WTC11 (cell line): ENCODE measurements around the gene DKK3. TPM values are rescaled to one million over a fixed set of nuclear protein-coding genes. Genes with fewer than 3 reads are reported as not detected.

Source experiments
- ATAC-seq: fragments of 200-7000 bp; cut with Tn5 transposase; 2 replicates; pipeline ENCODE4 v1.10.0; 2021; ENCODE audit warnings: mild to moderate bottlenecking, moderate library complexity
- CTCF ChIA-PET: fragments of 300-600 bp; sonication (Branson Sonifier 250); formaldehyde crosslinking; loops from one replicate; lab custom pipeline; 2021; ENCODE audit warnings: antibody characterized with exemption; lab: Charles Lee
- POLR2A ChIA-PET: fragments of 350-600 bp; sonication (Branson Sonifier 250); formaldehyde crosslinking; loops from one replicate; lab custom pipeline; 2021; ENCODE audit warnings: antibody characterized with exemption; lab: Charles Lee
- DNase-seq: peaks from one replicate; pipeline ENCODE4 v3.0.0; 2021; ENCODE audit warnings: low spot score
- H3K27ac Mint-ChIP-seq: 2 replicates; pipeline ENCODE4 v1.8.0; 2021; ENCODE audit warnings: mixed read lengths
- H3K27me3 Mint-ChIP-seq: 2 replicates; pipeline ENCODE4 v1.8.0; 2021; ENCODE audit warnings: low read depth, mild to moderate bottlenecking, moderate library complexity, mixed read lengths
- H3K36me3 Mint-ChIP-seq: 2 replicates; pipeline ENCODE4 v1.8.0; 2021; ENCODE audit warnings: mixed read lengths
- H3K4me1 Mint-ChIP-seq: 2 replicates; pipeline ENCODE4 v1.8.0; 2022; ENCODE audit warnings: mixed read lengths
- H3K4me3 Mint-ChIP-seq: 2 replicates; pipeline ENCODE4 v1.8.0; 2021; ENCODE audit warnings: mild to moderate bottlenecking, moderate library complexity, mixed read lengths
- H3K9me3 Mint-ChIP-seq: 2 replicates; pipeline ENCODE4 v1.8.0; 2021; ENCODE audit warnings: mixed read lengths
- EMX1 ChIP-seq: fragments of 250-450 bp; sonication (Bioruptor Pico); IDR thresholded peaks from 2 replicates; pipeline ENCODE4 v1.8.0; 2021; ENCODE audit warnings: mild to moderate bottlenecking
- FOXK1 ChIP-seq: sonication (generic); formaldehyde crosslinking; IDR thresholded peaks from 2 replicates; pipeline ENCODE4 v1.8.0; 2022; ENCODE audit warnings: mild to moderate bottlenecking, moderate library complexity, missing genetic modification reagents
- GABPB1 ChIP-seq: sonication (generic); formaldehyde crosslinking; IDR thresholded peaks from 2 replicates; pipeline ENCODE4 v1.8.1; 2023; ENCODE audit warnings: mild to moderate bottlenecking, missing genetic modification reagents
- IRF2 ChIP-seq: sonication (generic); formaldehyde crosslinking; IDR thresholded peaks from 2 replicates; pipeline ENCODE4 v1.8.0; 2022; ENCODE audit warnings: low read depth, missing genetic modification reagents, borderline replicate concordance
- NFATC4 ChIP-seq: fragments of 250-450 bp; sonication (Bioruptor Pico); IDR thresholded peaks from 2 replicates; pipeline ENCODE4 v1.9.0; 2021; ENCODE audit warnings: mild to moderate bottlenecking
- NFE2L1 ChIP-seq: sonication (generic); formaldehyde crosslinking; IDR thresholded peaks from 2 replicates; pipeline ENCODE4 v1.8.1; 2023; ENCODE audit warnings: missing genetic modification reagents
- NFYB ChIP-seq: sonication (generic); formaldehyde crosslinking; conservative IDR thresholded peaks from 2 replicates; pipeline ENCODE4 v1.8.0; 2022; ENCODE audit warnings: low read depth, missing genetic modification reagents
- NR1H2 ChIP-seq: sonication (generic); formaldehyde crosslinking; IDR thresholded peaks from 2 replicates; pipeline ENCODE4 v1.9.0; 2021; ENCODE audit warnings: mild to moderate bottlenecking, moderate library complexity, missing genetic modification reagents
- RELA ChIP-seq: sonication (generic); formaldehyde crosslinking; IDR thresholded peaks from 2 replicates; pipeline ENCODE4 v1.8.1; 2022; ENCODE audit warnings: missing genetic modification reagents, mild to moderate bottlenecking, borderline replicate concordance
- SP1 ChIP-seq: sonication (generic); formaldehyde crosslinking; conservative IDR thresholded peaks from 2 replicates; pipeline ENCODE4 v1.8.1; 2022; ENCODE audit warnings: missing genetic modification reagents
- TCF7 ChIP-seq: sonication (generic); formaldehyde crosslinking; IDR thresholded peaks from 2 replicates; pipeline ENCODE4 v1.8.0; 2022; ENCODE audit warnings: mild to moderate bottlenecking, low read depth, missing genetic modification reagents, moderate library complexity
- TEAD1 ChIP-seq: sonication (generic); formaldehyde crosslinking; IDR thresholded peaks from 2 replicates; pipeline ENCODE4 v1.8.0; 2022; ENCODE audit warnings: mild to moderate bottlenecking, missing genetic modification reagents
- TEAD4 ChIP-seq: sonication (generic); formaldehyde crosslinking; IDR thresholded peaks from 2 replicates; pipeline ENCODE4 v1.8.0; 2022; ENCODE audit warnings: mild to moderate bottlenecking, missing genetic modification reagents
- TP53 ChIP-seq: sonication (generic); formaldehyde crosslinking; IDR thresholded peaks from 2 replicates; pipeline ENCODE4 v1.8.1; 2023; ENCODE audit warnings: mild to moderate bottlenecking, missing genetic modification reagents
- ZNF121 ChIP-seq: sonication (generic); formaldehyde crosslinking; IDR thresholded peaks from 2 replicates; pipeline ENCODE4 v1.8.0; 2023; ENCODE audit warnings: missing genetic modification reagents
- ZNF138 ChIP-seq: sonication (generic); formaldehyde crosslinking; conservative IDR thresholded peaks from 2 replicates; pipeline ENCODE4 v1.8.1; 2022; ENCODE audit warnings: mild to moderate bottlenecking, moderate library complexity, missing genetic modification reagents
- ZNF219 ChIP-seq: sonication (generic); formaldehyde crosslinking; IDR thresholded peaks from 2 replicates; pipeline ENCODE4 v1.8.0; 2023; ENCODE audit warnings: missing genetic modification reagents, mild to moderate bottlenecking, borderline replicate concordance
- ZNF232 ChIP-seq: sonication (generic); formaldehyde crosslinking; IDR thresholded peaks from 2 replicates; pipeline ENCODE4 v1.8.0; 2022; ENCODE audit warnings: mild to moderate bottlenecking, missing genetic modification reagents
- ZNF396 ChIP-seq: fragments of 250-450 bp; sonication (Bioruptor Pico); IDR thresholded peaks from 2 replicates; pipeline ENCODE4 v1.8.0; 2021; ENCODE audit warnings: mild to moderate bottlenecking, moderate library complexity, borderline replicate concordance
- total RNA-seq: library from RNA; stranded (reverse); gene quantifications from 3 replicates; pipeline ENCODE4 v1.2.3, GENCODE V29; 2021
- TF ChIP-seq, protein P1 (sequence below): sonication (generic); formaldehyde crosslinking; IDR thresholded peaks from 2 replicates; pipeline ENCODE4 v1.8.1; 2022; ENCODE audit warnings: low read depth, missing genetic modification reagents, borderline replicate concordance
- TF ChIP-seq, protein P2 (sequence below): sonication (generic); formaldehyde crosslinking; IDR thresholded peaks from 2 replicates; pipeline ENCODE4 v1.8.0; 2023; ENCODE audit warnings: mild to moderate bottlenecking, missing genetic modification reagents
- TF ChIP-seq, protein P3 (sequence below): sonication (generic); formaldehyde crosslinking; IDR thresholded peaks from 2 replicates; pipeline ENCODE4 v1.8.1; 2022; ENCODE audit warnings: low read depth, mild to moderate bottlenecking, moderate library complexity, missing genetic modification reagents, borderline replicate concordance
- TF ChIP-seq, protein P4 (sequence below): fragments of 250-450 bp; sonication (Bioruptor Pico); conservative IDR thresholded peaks from 2 replicates; pipeline ENCODE4 v1.9.0; 2021; ENCODE audit warnings: mild to moderate bottlenecking
- TF ChIP-seq, protein P5 (sequence below): fragments of 250-450 bp; sonication (Bioruptor Pico); IDR thresholded peaks from 2 replicates; pipeline ENCODE4 v2.1.2; 2022; ENCODE audit warnings: mild to moderate bottlenecking, moderate library complexity
- TF ChIP-seq, protein P6 (sequence below): fragments of 250-450 bp; sonication (Bioruptor Pico); IDR thresholded peaks from 2 replicates; pipeline ENCODE4 v1.9.0; 2021; ENCODE audit warnings: moderate library complexity, mild to moderate bottlenecking, inconsistent platforms, borderline replicate concordance

Gene DKK3
- total RNA-seq, 1 experiment from 2014 or later, result 17.6 TPM

DNA sequence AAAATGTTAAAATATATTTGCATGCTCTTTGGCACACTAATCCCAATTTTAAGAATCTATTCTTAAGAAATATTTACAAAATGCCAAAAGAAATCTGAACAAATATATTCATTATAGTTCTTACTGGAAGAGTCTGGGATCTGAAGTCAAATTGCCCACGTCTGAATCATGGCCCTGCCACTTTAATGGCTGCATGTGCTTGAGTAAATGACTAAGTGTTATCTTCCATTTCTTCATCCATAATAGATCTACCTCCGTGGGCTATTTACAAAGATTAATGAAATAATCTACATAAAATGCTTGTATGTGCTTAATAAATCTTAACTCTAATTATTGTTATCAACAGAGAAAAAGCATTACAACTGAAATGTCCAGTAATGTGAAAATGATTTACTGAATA is 24.5 kb upstream of the DKK3 start (continued):
- TF ChIP-seq, protein P1, sequence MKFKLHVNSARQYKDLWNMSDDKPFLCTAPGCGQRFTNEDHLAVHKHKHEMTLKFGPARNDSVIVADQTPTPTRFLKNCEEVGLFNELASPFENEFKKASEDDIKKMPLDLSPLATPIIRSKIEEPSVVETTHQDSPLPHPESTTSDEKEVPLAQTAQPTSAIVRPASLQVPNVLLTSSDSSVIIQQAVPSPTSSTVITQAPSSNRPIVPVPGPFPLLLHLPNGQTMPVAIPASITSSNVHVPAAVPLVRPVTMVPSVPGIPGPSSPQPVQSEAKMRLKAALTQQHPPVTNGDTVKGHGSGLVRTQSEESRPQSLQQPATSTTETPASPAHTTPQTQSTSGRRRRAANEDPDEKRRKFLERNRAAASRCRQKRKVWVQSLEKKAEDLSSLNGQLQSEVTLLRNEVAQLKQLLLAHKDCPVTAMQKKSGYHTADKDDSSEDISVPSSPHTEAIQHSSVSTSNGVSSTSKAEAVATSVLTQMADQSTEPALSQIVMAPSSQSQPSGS (CRISPR knock-in tag), result no peak
- no peak for TF ChIP-seq IRF2 (CRISPR knock-in tag)

DNA sequence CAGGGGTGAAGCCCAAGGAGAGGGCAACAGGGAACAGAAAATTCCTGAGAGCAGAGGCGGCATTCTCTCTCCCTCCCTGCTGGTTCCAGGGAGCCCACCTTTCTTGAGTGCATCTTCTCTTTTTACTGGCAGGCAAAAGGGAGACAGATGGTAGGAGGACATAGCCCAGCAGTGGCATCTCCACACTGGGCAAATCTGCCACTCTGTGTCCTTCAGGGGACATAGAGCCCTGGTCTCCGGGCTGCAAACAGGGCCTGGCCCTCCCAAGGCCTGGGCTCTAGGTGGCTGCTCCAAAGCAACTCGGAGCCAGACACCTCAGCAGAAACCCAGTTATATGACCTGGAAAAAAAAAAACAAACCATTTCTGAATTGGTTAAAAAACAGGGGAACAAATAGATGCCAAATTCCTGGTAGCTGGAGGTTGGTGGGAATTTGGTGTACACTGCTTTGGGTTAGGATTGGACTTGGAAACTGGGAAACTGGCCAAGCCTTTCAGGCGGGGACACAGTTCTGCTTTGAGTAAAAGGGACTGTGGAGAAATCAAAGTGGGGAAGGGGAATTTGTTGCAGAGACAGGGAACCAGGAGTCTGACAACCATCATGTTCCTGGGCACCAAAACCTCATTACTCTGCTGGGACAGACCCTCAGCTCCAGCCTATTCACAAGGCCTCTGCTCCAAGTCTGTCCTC is 23.6 kb upstream of the DKK3 start:
- H3K27ac Mint-ChIP-seq, result no peak overlapping the region
- H3K27me3 Mint-ChIP-seq, result no peaks in the 10 kb centered on the region
- DNase-seq, result no peak
- H3K9me3 Mint-ChIP-seq, result no peaks in the 10 kb centered on the region
- ChIA-PET POLR2A (no interaction called here), CTCF (no interaction called here)
- ATAC-seq, result no peak
- TF ChIP-seq TCF7 (CRISPR knock-in tag), result no peak
- no peak for TF ChIP-seq NFE2L1 (CRISPR knock-in tag)
- no peak for TF ChIP-seq ZNF121 (CRISPR knock-in tag)
- no peak for TF ChIP-seq NR1H2 (CRISPR knock-in tag)
- TF ChIP-seq ZNF232 (CRISPR knock-in tag), result no peak
- TF ChIP-seq FOXK1 (CRISPR knock-in tag), result no peak
- no peak for TF ChIP-seq TEAD1
- TF ChIP-seq, protein P2, sequence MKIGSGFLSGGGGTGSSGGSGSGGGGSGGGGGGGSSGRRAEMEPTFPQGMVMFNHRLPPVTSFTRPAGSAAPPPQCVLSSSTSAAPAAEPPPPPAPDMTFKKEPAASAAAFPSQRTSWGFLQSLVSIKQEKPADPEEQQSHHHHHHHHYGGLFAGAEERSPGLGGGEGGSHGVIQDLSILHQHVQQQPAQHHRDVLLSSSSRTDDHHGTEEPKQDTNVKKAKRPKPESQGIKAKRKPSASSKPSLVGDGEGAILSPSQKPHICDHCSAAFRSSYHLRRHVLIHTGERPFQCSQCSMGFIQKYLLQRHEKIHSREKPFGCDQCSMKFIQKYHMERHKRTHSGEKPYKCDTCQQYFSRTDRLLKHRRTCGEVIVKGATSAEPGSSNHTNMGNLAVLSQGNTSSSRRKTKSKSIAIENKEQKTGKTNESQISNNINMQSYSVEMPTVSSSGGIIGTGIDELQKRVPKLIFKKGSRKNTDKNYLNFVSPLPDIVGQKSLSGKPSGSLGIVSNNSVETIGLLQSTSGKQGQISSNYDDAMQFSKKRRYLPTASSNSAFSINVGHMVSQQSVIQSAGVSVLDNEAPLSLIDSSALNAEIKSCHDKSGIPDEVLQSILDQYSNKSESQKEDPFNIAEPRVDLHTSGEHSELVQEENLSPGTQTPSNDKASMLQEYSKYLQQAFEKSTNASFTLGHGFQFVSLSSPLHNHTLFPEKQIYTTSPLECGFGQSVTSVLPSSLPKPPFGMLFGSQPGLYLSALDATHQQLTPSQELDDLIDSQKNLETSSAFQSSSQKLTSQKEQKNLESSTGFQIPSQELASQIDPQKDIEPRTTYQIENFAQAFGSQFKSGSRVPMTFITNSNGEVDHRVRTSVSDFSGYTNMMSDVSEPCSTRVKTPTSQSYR (CRISPR knock-in tag), result no peak
- TF ChIP-seq TP53 (CRISPR knock-in tag), result no peak
- no peak for TF ChIP-seq EMX1 (CRISPR knock-in tag)
- no peak for TF ChIP-seq ZNF138
- no peak overlapping the region for H3K4me3 Mint-ChIP-seq
- no peaks in the 10 kb centered on the region for H3K36me3 Mint-ChIP-seq
- H3K4me1 Mint-ChIP-seq, result peaks cover 5% of the 10 kb centered on the region

DNA sequence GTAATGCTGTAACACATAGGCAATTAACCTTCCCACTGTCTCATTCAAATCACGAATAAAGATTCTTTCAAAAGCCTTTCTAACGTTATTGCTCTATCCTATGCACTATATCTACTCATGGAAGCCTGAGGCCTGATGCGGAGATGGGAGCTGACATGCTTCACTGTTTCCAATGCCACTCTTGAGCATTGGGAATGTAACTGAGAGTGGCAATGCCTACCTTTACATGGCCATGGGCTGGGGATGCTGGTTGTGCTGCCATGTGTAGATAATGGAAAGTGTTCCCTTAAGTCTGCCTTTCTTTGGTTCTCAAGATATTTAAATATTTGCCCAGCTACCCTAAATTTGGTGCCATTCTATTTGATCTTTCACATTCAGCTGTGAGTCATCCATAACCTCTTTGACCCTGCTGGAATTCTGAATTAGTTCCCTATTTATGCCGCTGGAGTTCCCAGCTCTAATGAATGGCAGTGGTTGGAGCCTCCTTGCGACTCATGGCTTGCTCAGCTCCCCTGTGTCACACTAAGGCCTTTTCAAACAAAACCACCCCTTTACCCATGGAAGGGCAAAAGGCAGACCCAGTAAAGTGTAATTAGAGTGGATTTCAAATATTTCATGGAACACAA is 21.4 kb upstream of the DKK3 start:
- Mint-ChIP-seq H3K27ac (no peak overlapping the region), H3K4me3 (no peak overlapping the region), H3K9me3 (peaks cover 16% of the 10 kb centered on the region), H3K27me3 (no peaks in the 10 kb centered on the region), H3K36me3 (no peaks in the 10 kb centered on the region), H3K4me1 (peaks cover 5% of the 10 kb centered on the region)
- ChIA-PET CTCF (no interaction called here), POLR2A (no interaction called here)
- ATAC-seq (no peak), DNase-seq (no peak)
- TF ChIP-seq TCF7 (CRISPR knock-in tag) (no peak), NFATC4 (CRISPR knock-in tag) (no peak), RELA (CRISPR knock-in tag) (no peak), ZNF396 (CRISPR knock-in tag) (no peak), SP1 (no peak), NFYB (CRISPR knock-in tag) (no peak), TEAD4 (CRISPR knock-in tag) (no peak), ZNF219 (CRISPR knock-in tag) (no peak), GABPB1 (CRISPR knock-in tag) (no peak)
- TF ChIP-seq, protein P3, sequence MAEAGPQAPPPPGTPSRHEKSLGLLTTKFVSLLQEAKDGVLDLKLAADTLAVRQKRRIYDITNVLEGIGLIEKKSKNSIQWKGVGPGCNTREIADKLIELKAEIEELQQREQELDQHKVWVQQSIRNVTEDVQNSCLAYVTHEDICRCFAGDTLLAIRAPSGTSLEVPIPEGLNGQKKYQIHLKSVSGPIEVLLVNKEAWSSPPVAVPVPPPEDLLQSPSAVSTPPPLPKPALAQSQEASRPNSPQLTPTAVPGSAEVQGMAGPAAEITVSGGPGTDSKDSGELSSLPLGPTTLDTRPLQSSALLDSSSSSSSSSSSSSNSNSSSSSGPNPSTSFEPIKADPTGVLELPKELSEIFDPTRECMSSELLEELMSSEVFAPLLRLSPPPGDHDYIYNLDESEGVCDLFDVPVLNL (CRISPR knock-in tag), result no peak
- TF ChIP-seq, protein P4, sequence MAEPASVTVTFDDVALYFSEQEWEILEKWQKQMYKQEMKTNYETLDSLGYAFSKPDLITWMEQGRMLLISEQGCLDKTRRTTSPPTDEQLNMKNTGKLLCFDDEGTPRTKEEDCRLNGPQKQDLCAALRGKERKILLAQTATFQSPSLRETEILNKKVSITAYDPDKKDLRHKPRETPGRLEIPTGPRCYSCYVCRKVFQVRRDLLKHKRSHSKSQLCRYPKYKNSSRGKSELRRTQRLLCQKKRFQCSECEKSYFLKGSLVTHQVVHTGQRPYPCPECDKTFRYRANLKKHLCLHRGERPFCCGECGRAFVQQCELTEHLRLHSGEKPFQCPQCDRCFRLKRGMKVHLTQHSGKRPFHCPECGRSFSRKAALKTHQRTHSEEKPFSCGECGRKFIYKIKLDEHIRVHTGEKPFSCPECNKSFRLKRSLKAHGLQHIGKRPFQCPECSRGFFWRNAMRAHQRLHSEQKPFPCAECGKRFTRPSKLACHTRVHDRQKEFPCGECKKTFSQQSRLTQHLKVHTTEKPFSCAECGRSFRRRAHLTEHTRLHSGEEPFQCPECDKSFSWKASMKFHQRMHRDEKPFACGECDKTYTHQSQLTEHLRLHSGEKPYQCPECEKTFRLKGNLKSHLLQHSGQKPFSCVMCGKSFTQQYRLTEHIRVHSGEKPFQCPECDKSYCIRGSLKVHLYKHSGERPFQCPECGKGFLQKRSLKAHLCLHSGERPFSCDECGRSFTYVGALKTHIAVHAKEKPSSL (CRISPR knock-in tag), result no peak
- TF ChIP-seq, protein P5, sequence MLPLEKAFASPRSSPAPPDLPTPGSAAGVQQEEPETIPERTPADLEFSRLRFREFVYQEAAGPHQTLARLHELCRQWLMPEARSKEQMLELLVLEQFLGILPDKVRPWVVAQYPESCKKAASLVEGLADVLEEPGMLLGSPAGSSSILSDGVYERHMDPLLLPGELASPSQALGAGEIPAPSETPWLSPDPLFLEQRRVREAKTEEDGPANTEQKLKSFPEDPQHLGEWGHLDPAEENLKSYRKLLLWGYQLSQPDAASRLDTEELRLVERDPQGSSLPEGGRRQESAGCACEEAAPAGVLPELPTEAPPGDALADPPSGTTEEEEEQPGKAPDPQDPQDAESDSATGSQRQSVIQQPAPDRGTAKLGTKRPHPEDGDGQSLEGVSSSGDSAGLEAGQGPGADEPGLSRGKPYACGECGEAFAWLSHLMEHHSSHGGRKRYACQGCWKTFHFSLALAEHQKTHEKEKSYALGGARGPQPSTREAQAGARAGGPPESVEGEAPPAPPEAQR (CRISPR knock-in tag), result no peak
- TF ChIP-seq, protein P6, sequence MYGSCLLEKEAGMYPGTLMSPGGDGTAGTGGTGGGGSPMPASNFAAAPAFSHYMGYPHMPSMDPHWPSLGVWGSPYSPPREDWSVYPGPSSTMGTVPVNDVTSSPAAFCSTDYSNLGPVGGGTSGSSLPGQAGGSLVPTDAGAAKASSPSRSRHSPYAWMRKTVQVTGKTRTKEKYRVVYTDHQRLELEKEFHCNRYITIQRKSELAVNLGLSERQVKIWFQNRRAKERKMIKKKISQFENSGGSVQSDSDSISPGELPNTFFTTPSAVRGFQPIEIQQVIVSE (CRISPR knock-in tag), result no peak
